Osteoblast (primary cell): ENCODE measurements around the gene ATP5F1D. TPM values are rescaled to one million over a fixed set of nuclear protein-coding genes. Genes with fewer than 3 reads are reported as not detected.
A peak's percentile ranks its signal among the peaks of the same experiment; 100 is the strongest.

ENCODE experiments used
- DNase-seq: peaks from one replicate; pipeline ENCODE4 v3.0.0; 2011; ENCODE audit warnings: low spot score, mixed read lengths; ENCODE audit not compliant: insufficient read length; ENCODE audit errors: missing footprints
- H2AFZ ChIP-seq: 2 replicates; pipeline ENCODE4 v1.6.0; 2011; ENCODE audit warnings: mild to moderate bottlenecking, low read length
- H3K27ac ChIP-seq: 2 replicates; pipeline ENCODE4 v1.5.1; 2011; ENCODE audit warnings: mild to moderate bottlenecking, low read depth, low read length, moderate library complexity
- H3K27me3 ChIP-seq: 2 replicates; pipeline ENCODE4 v1.6.0; 2012; ENCODE audit warnings: mild to moderate bottlenecking, control low read depth, inconsistent platforms, low read length, moderate library complexity; ENCODE audit not compliant: insufficient read depth
- H3K36me3 ChIP-seq: 2 replicates; pipeline ENCODE4 v1.5.1; 2011; ENCODE audit warnings: mild to moderate bottlenecking, low read length, control low read depth, moderate library complexity; ENCODE audit not compliant: insufficient read depth
- H3K4me1 ChIP-seq: 2 replicates; pipeline ENCODE4 v1.5.1; 2011; ENCODE audit warnings: mild to moderate bottlenecking, low read length, control low read depth, moderate library complexity; ENCODE audit not compliant: insufficient read depth
- H3K4me2 ChIP-seq: 2 replicates; pipeline ENCODE4 v1.6.0; 2011; ENCODE audit warnings: mild to moderate bottlenecking, low read length; ENCODE audit not compliant: insufficient read depth
- H3K4me3 ChIP-seq: fragments of 200-600 bp; sonication (generic); 3 replicates; pipeline ENCODE4 v1.5.1; 2012; ENCODE audit warnings: mild to moderate bottlenecking, low read length, inconsistent platforms; ENCODE audit not compliant: insufficient read depth
- H3K79me2 ChIP-seq: 2 replicates; pipeline ENCODE4 v1.6.0; 2012; ENCODE audit warnings: mild to moderate bottlenecking, low read length, control low read depth, inconsistent platforms; ENCODE audit not compliant: insufficient read depth
- H3K9me3 ChIP-seq: 2 replicates; pipeline ENCODE4 v1.5.1; 2011; ENCODE audit warnings: low read depth, low read length, control low read depth
- H4K20me1 ChIP-seq: 2 replicates; pipeline ENCODE4 v1.6.0; 2012; ENCODE audit warnings: mild to moderate bottlenecking, low read length, control low read depth; ENCODE audit not compliant: insufficient read depth
- CTCF ChIP-seq: IDR thresholded peaks from 2 replicates; pipeline ENCODE4 v1.5.1; 2011; ENCODE audit warnings: mild to moderate bottlenecking, low read depth, low read length, moderate library complexity; ENCODE audit errors: extremely low read depth
- total RNA-seq: library from RNA; depleted of rRNA; stranded (reverse); fragments of >200 nt; gene quantifications from 2 replicates; pipeline ENCODE4 v1.2.3, GENCODE V29; 2012

The ATP5F1D gene
- total RNA-seq, 1 donor, result 13.8 TPM

GRCh38 chr19:1239796-1240737, 1.5 kb upstream of the ATP5F1D start:
- H3K4me2 ChIP-seq, result peak overlapping the region; percentile 90
- H3K27me3 ChIP-seq, result no peaks in the 10 kb centered on the region
- H2AFZ ChIP-seq, result peak overlapping the region; percentile 58
- H4K20me1 ChIP-seq, result peaks cover 33% of the 10 kb centered on the region
- TF ChIP-seq CTCF, result peak; percentile 68
- peak overlapping the region; percentile 64 for H3K4me3 ChIP-seq
- peaks cover 38% of the 10 kb centered on the region for H3K4me1 ChIP-seq
- H3K27ac ChIP-seq, result peak overlapping the region; percentile 86
- DNase-seq, result peak; percentile 100
- H3K79me2 ChIP-seq, result peaks cover 44% of the 10 kb centered on the region
- no peaks in the 10 kb centered on the region for H3K9me3 ChIP-seq
- no peaks in the 10 kb centered on the region for H3K36me3 ChIP-seq

GRCh38 chr19:1240925-1241324, 626 bp upstream of the ATP5F1D start:
- Histone ChIP-seq H4K20me1 (peaks cover 27% of the 10 kb centered on the region), H3K4me3 (peak overlapping the region; percentile 89), H3K27me3 (no peaks in the 10 kb centered on the region), H3K36me3 (no peaks in the 10 kb centered on the region), H2AFZ (peak overlapping the region; percentile 90), H3K4me1 (peaks cover 40% of the 10 kb centered on the region), H3K79me2 (peaks cover 36% of the 10 kb centered on the region), H3K4me2 (peak overlapping the region; percentile 90), H3K27ac (peak overlapping the region; percentile 82), H3K9me3 (no peaks in the 10 kb centered on the region)
- no peak for TF ChIP-seq CTCF
- DNase-seq, result no peak

- Histone ChIP-seq H3K4me2 (peak overlapping the region; percentile 64), H3K4me3 (peak overlapping the region; percentile 48), H3K79me2 (peaks cover 29% of the 10 kb centered on the region), H3K9me3 (no peaks in the 10 kb centered on the region), H4K20me1 (peaks cover 19% of the 10 kb centered on the region), H2AFZ (no peak overlapping the region), H3K36me3 (no peaks in the 10 kb centered on the region), H3K4me1 (peaks cover 38% of the 10 kb centered on the region), H3K27me3 (no peaks in the 10 kb centered on the region), H3K27ac (peak overlapping the region; percentile 28)
- DNase-seq, result peak; percentile 100
- TF ChIP-seq CTCF, result peak; percentile 86
Measured at GRCh38 chr19:1243768-1244692, 2.5 kb downstream of the ATP5F1D start.
